ENCODE results near the gene CETN3. TPM values are rescaled to one million over a fixed set of nuclear protein-coding genes. Genes with fewer than 3 reads are reported as not detected.

CETN3 gene
- total and polyA plus RNA-seq, 9 of the 15 experiments (the other 6 are each of a cell fraction or from before 2014, with no cell fraction given): 43.3 to 113 (median 82.4) TPM

DNA sequence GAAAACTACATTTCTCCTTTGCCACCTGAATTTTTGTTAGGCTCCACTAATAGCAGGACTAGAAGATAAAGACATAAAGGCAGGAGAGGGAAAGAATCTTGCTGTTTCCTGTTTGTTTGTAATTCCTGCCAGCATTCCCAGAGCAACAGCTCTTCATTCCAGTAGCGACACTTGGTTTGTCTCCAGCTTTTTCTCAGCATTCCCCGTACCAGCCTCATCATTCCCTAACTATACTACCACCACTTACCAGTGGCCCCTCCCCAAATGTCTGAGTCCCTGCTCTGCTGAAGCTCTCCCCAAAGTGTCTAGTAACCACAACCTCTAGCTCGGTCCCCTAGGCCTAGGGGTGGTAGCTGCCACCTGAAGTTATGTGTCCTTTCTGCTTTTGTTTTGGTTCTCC is 18.6 kb downstream of the CETN3 start:
- peak; percentile 47 for ATAC-seq
- H3K36me3 ChIP-seq (ENCODE audit: control insufficient read depth, insufficient read depth, low read length): peaks cover 26% of the 10 kb centered on the region; the same call in 2 of the 3 replicates
- TF ChIP-seq, protein P1, sequence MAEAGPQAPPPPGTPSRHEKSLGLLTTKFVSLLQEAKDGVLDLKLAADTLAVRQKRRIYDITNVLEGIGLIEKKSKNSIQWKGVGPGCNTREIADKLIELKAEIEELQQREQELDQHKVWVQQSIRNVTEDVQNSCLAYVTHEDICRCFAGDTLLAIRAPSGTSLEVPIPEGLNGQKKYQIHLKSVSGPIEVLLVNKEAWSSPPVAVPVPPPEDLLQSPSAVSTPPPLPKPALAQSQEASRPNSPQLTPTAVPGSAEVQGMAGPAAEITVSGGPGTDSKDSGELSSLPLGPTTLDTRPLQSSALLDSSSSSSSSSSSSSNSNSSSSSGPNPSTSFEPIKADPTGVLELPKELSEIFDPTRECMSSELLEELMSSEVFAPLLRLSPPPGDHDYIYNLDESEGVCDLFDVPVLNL (CRISPR knock-in tag; IDR thresholded peaks at IDR 0.05; ENCODE audit: low read depth): no peak
- TF ChIP-seq SREBF2 (CRISPR knock-in tag; IDR thresholded peaks at IDR 0.05): no peak
- no peak for TF ChIP-seq ZNF384 (IDR thresholded peaks at IDR 0.05; ENCODE audit: low read depth, low read length)
- TF ChIP-seq, protein P2, sequence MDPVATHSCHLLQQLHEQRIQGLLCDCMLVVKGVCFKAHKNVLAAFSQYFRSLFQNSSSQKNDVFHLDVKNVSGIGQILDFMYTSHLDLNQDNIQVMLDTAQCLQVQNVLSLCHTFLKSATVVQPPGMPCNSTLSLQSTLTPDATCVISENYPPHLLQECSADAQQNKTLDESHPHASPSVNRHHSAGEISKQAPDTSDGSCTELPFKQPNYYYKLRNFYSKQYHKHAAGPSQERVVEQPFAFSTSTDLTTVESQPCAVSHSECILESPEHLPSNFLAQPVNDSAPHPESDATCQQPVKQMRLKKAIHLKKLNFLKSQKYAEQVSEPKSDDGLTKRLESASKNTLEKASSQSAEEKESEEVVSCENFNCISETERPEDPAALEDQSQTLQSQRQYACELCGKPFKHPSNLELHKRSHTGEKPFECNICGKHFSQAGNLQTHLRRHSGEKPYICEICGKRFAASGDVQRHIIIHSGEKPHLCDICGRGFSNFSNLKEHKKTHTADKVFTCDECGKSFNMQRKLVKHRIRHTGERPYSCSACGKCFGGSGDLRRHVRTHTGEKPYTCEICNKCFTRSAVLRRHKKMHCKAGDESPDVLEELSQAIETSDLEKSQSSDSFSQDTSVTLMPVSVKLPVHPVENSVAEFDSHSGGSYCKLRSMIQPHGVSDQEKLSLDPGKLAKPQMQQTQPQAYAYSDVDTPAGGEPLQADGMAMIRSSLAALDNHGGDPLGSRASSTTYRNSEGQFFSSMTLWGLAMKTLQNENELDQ (CRISPR knock-in tag; IDR thresholded peaks at IDR 0.05; ENCODE audit: borderline replicate concordance): no peak
- TF ChIP-seq, protein P3, sequence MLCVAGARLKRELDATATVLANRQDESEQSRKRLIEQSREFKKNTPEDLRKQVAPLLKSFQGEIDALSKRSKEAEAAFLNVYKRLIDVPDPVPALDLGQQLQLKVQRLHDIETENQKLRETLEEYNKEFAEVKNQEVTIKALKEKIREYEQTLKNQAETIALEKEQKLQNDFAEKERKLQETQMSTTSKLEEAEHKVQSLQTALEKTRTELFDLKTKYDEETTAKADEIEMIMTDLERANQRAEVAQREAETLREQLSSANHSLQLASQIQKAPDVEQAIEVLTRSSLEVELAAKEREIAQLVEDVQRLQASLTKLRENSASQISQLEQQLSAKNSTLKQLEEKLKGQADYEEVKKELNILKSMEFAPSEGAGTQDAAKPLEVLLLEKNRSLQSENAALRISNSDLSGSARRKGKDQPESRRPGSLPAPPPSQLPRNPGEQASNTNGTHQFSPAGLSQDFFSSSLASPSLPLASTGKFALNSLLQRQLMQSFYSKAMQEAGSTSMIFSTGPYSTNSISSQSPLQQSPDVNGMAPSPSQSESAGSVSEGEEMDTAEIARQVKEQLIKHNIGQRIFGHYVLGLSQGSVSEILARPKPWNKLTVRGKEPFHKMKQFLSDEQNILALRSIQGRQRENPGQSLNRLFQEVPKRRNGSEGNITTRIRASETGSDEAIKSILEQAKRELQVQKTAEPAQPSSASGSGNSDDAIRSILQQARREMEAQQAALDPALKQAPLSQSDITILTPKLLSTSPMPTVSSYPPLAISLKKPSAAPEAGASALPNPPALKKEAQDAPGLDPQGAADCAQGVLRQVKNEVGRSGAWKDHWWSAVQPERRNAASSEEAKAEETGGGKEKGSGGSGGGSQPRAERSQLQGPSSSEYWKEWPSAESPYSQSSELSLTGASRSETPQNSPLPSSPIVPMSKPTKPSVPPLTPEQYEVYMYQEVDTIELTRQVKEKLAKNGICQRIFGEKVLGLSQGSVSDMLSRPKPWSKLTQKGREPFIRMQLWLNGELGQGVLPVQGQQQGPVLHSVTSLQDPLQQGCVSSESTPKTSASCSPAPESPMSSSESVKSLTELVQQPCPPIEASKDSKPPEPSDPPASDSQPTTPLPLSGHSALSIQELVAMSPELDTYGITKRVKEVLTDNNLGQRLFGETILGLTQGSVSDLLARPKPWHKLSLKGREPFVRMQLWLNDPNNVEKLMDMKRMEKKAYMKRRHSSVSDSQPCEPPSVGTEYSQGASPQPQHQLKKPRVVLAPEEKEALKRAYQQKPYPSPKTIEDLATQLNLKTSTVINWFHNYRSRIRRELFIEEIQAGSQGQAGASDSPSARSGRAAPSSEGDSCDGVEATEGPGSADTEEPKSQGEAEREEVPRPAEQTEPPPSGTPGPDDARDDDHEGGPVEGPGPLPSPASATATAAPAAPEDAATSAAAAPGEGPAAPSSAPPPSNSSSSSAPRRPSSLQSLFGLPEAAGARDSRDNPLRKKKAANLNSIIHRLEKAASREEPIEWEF (CRISPR knock-in tag; IDR thresholded peaks at IDR 0.05): no peak
- TF ChIP-seq CBX5 (IDR thresholded peaks at IDR 0.05; ENCODE audit: borderline replicate concordance, low read depth): no peak
- no peak for TF ChIP-seq SUPT5H (IDR thresholded peaks at IDR 0.05)
- no peak for TF ChIP-seq PRPF4 (IDR thresholded peaks at IDR 0.05; ENCODE audit: insufficient read depth, low read depth, low read length, poor library complexity, severe bottlenecking)
- no peak for TF ChIP-seq ZNF174 (CRISPR knock-in tag; IDR thresholded peaks at IDR 0.05)
- TF ChIP-seq, protein P4, sequence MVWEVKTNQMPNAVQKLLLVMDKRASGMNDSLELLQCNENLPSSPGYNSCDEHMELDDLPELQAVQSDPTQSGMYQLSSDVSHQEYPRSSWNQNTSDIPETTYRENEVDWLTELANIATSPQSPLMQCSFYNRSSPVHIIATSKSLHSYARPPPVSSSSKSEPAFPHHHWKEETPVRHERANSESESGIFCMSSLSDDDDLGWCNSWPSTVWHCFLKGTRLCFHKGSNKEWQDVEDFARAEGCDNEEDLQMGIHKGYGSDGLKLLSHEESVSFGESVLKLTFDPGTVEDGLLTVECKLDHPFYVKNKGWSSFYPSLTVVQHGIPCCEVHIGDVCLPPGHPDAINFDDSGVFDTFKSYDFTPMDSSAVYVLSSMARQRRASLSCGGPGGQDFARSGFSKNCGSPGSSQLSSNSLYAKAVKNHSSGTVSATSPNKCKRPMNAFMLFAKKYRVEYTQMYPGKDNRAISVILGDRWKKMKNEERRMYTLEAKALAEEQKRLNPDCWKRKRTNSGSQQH (CRISPR knock-in tag; IDR thresholded peaks at IDR 0.05): no peak
- TF ChIP-seq ZKSCAN1 (IDR thresholded peaks at IDR 0.05; ENCODE audit: low read depth, low read length): no peak
- 74% methylated on average over 3 of the region's 3 CpGs for WGBS (ENCODE audit: insufficient coverage, low coverage, missing lambda C conversion rate)
- H2AFZ ChIP-seq (ENCODE audit: low read depth, low read length): no peak overlapping the region
- H4K20me1 ChIP-seq (replicated peaks; ENCODE audit: control insufficient read depth, insufficient read depth, low read length): no peaks in the 10 kb centered on the region
- intact Hi-C loops (cut with micrococcal nuclease) (no loop called here), in situ Hi-C loops (cut with MboI) (no loop called here)
- no peaks in the 10 kb centered on the region for H3K9me3 ChIP-seq (replicated peaks; ENCODE audit: control insufficient read depth, insufficient read depth, low read depth, low read length)
- ChIA-PET CTCF (ENCODE audit: low intra/inter-chr PET ratio) (no interaction called here), POLR2A (interaction anchor here (0.8 to 1.7 kb wide), 2 partner anchors 10 to 84 kb away, joined by 3 to 7 read pairs; partner anchors contain the start of genes MBLAC2 and POLR3G)
- no peaks in the 10 kb centered on the region for H3K79me2 ChIP-seq (ENCODE audit: control insufficient read depth, insufficient read depth, low read length)
- H3K9ac ChIP-seq (ENCODE audit: insufficient read depth in 1 of 2, low read depth in 2 of 2, low read length in 2 of 2): no peak overlapping the region
- no peak overlapping the region for H3K4me3 ChIP-seq
- no peak for FAIRE-seq
- no peaks in the 10 kb centered on the region for H3K9me1 ChIP-seq (ENCODE audit: control insufficient read depth, insufficient read depth, low read length)
- H3K27ac ChIP-seq (ENCODE audit: extremely low read depth, low read depth, low read length): no peak overlapping the region
- H3K4me2 ChIP-seq (ENCODE audit: insufficient read depth, low read length): no peak overlapping the region
- no peak for DNase-seq (ENCODE audit: extremely low read depth in 1 of 4, low spot score in 3 of 4)
- no TSS peak for BruUV-seq (replicated peaks)
- no peaks in the 10 kb centered on the region; a peak in 1 of 5 replicates for H3K4me1 ChIP-seq (replicated peaks in 1 of 2; ENCODE audit: control insufficient read depth in 2 of 2, insufficient read depth in 2 of 2, low read length in 2 of 2)
- H3K27me3 ChIP-seq (ENCODE audit: control insufficient read depth in 2 of 2, insufficient read depth in 2 of 2, low read length in 2 of 2): no peaks in the 10 kb centered on the region

Measured in K562 (cell line).